Ovary (tissue), 3 donors: ENCODE data around the gene SRMS.

Source experiments
- CTCF ChIP-seq, 3 donors: fragments of 450-650 bp in 2 of 3; fragments of 200-600 bp in 1 of 3; IDR thresholded peaks; one replicate each; pipeline versions ENCODE4 v1.5.1 to v1.8.0; 2016 to 2022; ENCODE audit warnings: antibody characterized with exemption in 3 of 3, mild to moderate bottlenecking in 1 of 3
- EP300 ChIP-seq: sonication (generic); formaldehyde crosslinking; IDR thresholded peaks from one replicate; pipeline ENCODE4 v1.6.1; 2017; ENCODE audit warnings: antibody characterized with exemption
- POLR2A ChIP-seq: fragments of 450-650 bp; IDR thresholded peaks from one replicate; pipeline ENCODE4 v1.6.1; 2017; ENCODE audit warnings: antibody characterized with exemption, mild to moderate bottlenecking, moderate library complexity
- donor health status: DM: no; HTN: no; CAD: no.

- no peak for TF ChIP-seq POLR2A
- TF ChIP-seq CTCF (IDR thresholded peaks at IDR 0.05): no peak
- TF ChIP-seq EP300: no peak
These were observed 3.1 kb downstream of the SRMS start for GRCh38 chr20:63544241-63544957.
